ENCODE data around the gene PACSIN1. TPM values are rescaled to one million over a fixed set of nuclear protein-coding genes. Genes with fewer than 3 reads are reported as not detected.

Gene PACSIN1
- total RNA-seq, 1 donor: not detected

DNA sequence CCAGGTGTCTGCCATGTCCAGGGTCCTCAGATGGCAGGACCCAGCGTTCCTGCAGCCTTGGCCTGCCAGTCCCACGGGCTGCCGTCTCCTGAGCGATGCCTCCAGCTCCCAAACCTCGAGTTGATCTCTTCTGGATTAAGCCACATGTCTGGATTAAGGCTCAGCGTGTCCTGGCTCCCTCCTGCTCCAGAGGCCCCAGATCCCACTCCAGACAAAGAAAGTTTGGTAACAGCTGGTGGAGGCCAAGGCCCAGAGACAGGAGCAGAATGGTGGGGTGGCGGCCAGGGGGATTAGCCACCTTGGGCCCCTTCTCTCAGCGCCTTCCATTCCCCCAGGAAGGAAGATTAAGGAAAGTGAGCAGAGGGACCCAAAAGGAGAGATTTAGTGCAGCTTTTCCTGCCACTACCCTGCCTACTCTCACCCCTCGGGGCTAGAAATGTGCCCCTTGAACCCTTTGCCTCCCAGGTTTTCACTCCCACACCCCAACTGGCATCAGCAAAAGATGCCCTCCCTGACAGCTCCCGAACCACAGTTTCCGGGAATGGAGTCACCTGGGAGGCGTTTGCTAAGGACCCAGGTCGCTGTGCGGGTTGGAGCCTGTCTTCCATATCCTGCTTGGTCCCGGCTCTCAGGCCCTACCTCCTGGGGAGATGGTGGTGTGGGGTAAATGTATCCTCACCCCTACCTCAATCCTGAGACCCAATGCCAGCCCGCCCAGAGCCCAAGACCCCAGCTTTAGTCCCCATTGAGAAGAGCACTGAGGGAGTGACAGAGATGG is 83.3 kb downstream of the PACSIN1 start:
- H3K4me3 ChIP-seq (ENCODE audit: low read depth, low read length): no peak overlapping the region
- no peak for DNase-seq (ENCODE audit: low read depth)
- TF ChIP-seq, protein P1, sequence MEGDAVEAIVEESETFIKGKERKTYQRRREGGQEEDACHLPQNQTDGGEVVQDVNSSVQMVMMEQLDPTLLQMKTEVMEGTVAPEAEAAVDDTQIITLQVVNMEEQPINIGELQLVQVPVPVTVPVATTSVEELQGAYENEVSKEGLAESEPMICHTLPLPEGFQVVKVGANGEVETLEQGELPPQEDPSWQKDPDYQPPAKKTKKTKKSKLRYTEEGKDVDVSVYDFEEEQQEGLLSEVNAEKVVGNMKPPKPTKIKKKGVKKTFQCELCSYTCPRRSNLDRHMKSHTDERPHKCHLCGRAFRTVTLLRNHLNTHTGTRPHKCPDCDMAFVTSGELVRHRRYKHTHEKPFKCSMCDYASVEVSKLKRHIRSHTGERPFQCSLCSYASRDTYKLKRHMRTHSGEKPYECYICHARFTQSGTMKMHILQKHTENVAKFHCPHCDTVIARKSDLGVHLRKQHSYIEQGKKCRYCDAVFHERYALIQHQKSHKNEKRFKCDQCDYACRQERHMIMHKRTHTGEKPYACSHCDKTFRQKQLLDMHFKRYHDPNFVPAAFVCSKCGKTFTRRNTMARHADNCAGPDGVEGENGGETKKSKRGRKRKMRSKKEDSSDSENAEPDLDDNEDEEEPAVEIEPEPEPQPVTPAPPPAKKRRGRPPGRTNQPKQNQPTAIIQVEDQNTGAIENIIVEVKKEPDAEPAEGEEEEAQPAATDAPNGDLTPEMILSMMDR (IDR thresholded peaks at IDR 0.05; ENCODE audit: insufficient read depth, low read length): no peak

DNA sequence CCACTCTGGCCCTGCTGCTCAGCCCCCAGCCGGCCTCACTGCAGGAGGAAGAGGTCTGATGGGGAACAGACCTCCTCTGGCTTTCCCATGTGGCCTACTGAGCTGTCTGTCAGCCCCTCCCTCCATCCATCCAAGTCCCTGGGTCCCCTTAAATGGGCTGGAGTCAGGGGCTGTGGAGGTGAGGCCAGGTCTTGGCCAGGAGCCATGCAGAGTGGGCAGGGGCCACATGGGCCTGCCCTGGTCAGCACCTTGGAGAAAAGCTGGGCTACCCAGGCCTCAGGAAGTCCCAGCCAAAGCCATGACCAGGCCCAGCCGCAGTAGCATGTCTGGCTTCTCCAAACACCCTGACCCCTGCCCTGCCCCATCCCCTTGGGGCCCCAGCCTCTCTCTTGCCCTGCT is 83.9 kb downstream of the PACSIN1 start:
- no peak for DNase-seq (ENCODE audit: low read depth)
- H3K4me3 ChIP-seq (ENCODE audit: low read depth, low read length): no peak overlapping the region
- TF ChIP-seq, protein P1 (IDR thresholded peaks at IDR 0.05; ENCODE audit: insufficient read depth, low read length): no peak

DNA sequence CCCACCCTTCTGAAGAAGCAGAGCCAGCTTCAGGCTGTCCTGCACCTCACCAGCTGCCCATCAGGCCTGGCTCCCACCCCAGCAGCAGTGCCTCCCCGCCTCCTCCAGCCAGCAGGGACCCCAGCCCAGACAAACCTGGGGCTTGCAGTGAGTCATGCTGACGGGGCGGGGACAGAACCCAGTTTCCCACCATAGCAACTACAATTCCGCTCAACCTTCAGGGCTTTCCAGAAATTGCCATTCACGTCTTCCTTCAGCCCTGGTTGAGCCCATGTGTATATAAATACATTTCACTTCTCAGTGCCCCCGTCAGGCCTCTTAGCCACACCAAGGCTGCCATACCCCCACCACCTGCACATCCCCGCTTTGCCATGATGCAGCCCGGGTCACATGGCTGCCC is 85.8 kb downstream of the PACSIN1 start:
- no peak overlapping the region for H3K4me3 ChIP-seq (ENCODE audit: low read depth, low read length)
- DNase-seq (ENCODE audit: low read depth): no peak
- TF ChIP-seq, protein P1 (IDR thresholded peaks at IDR 0.05; ENCODE audit: insufficient read depth, low read length): no peak

DNA sequence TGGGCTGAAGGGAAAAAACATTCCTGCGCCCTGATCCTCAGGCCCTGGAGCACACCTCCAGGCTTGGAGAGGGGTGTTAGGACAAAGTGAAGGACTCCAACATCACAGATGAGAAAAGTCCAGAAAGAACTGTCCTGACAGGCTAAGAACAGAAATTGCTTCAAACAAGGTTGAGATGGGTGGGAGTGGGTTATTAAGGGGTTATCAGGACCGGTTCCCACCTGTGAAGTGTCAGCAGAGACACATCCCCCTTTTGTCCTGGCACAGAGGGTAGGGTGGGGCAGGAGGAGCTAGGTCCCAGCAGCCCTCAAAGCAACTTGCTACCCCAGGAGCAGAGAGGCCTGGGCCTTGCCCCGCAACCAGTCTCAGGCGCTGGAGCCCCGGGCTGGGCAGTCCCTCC is 86.7 kb downstream of the PACSIN1 start:
- TF ChIP-seq, protein P1 (IDR thresholded peaks at IDR 0.05; ENCODE audit: insufficient read depth, low read length): no peak
- H3K4me3 ChIP-seq (ENCODE audit: low read depth, low read length): no peak overlapping the region
- DNase-seq (ENCODE audit: low read depth): no peak

DNA sequence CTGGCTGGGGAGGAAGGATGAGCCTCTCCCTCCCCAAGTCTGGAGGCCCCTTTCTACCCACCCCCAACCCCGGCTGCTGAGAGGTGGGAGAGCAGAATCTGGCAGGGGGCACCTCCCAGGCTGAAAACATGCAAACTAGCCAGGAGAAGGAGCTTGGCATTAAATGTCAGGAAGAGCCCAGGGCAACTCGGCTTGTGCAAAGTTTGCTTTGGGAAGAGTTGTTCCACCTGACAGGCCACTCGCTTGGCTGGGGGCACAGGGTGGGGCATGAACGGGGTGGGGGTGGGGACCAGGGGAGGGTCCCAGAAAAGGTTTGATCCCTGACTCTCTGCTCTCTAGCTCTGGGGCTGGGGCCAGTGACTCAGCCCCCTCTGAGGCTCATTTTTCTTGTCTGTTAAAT is 87.3 kb downstream of the PACSIN1 start:
- no peak overlapping the region for H3K4me3 ChIP-seq (ENCODE audit: low read depth, low read length)
- no peak for DNase-seq (ENCODE audit: low read depth)
- TF ChIP-seq, protein P1 (IDR thresholded peaks at IDR 0.05; ENCODE audit: insufficient read depth, low read length): no peak

DNA sequence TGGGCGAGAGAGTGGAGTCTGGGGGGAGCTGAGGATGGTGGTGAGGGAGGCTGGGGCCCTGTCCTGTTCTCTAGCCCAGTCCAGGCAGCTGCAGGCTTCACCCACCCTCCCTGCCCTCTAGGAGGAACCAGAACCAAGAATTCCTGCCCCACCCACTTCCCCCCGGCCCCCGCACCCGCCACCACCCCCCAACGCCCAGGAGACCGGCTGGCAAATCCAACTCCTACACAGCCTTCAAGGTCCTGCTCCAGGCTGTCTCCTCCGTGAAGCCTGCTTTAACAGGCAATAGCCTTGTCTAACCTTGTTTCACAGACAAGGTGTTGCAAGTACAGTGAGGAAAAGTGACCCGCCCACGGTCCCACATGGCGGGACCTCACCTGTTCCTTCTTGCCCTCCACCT is 87.9 kb downstream of the PACSIN1 start:
- TF ChIP-seq, protein P1 (IDR thresholded peaks at IDR 0.05; ENCODE audit: insufficient read depth, low read length): no peak
- DNase-seq (ENCODE audit: low read depth): no peak
- H3K4me3 ChIP-seq (ENCODE audit: low read depth, low read length): no peak overlapping the region

Measured in fibroblast of the aortic adventitia (primary cell).